Smooth muscle cell (in vitro differentiated cells): ENCODE data around the gene ACOX2. TPM values are rescaled to one million over a fixed set of nuclear protein-coding genes. Genes with fewer than 3 reads are reported as not detected.

Experiments
- DNase-seq: peaks from one replicate; lab custom pipeline; 2025; ENCODE audit not compliant: unreplicated experiment; lab: John Stamatoyannopoulos, UW
- H2AFZ ChIP-seq: fragments of 200-600 bp; sonication (generic); 2 replicates; pipeline ENCODE4 v1.6.0; 2016; ENCODE audit warnings: antibody characterized with exemption, low read depth, mild to moderate bottlenecking
- H3F3A ChIP-seq: fragments of 200-600 bp; sonication (generic); 2 replicates; pipeline ENCODE4 v1.6.0; 2017; ENCODE audit warnings: antibody characterized with exemption, low read depth
- H3K27ac ChIP-seq: fragments of 200-600 bp; sonication (generic); 2 replicates; pipeline ENCODE4 v1.5.1; 2016; ENCODE audit warnings: low read depth, mild to moderate bottlenecking
- H3K27me3 ChIP-seq: fragments of 200-600 bp; sonication (generic); 2 replicates; pipeline ENCODE4 v1.6.1; 2016; ENCODE audit warnings: low read depth, mild to moderate bottlenecking
- H3K36me3 ChIP-seq: fragments of 200-600 bp; sonication (generic); 2 replicates; pipeline ENCODE4 v1.5.1; 2016; ENCODE audit warnings: low read depth
- H3K4me1 ChIP-seq: fragments of 200-600 bp; sonication (generic); 2 replicates; pipeline ENCODE4 v1.5.1; 2016; ENCODE audit warnings: low read depth
- H3K4me2 ChIP-seq: fragments of 200-600 bp; sonication (generic); 2 replicates; pipeline ENCODE4 v1.6.0; 2016; ENCODE audit warnings: mild to moderate bottlenecking
- H3K4me3 ChIP-seq: fragments of 200-600 bp; sonication (generic); 2 replicates; pipeline ENCODE4 v1.5.1; 2016; ENCODE audit warnings: mild to moderate bottlenecking
- H3K79me2 ChIP-seq: fragments of 200-600 bp; sonication (generic); 2 replicates; pipeline ENCODE4 v1.6.0; 2016; ENCODE audit warnings: low read depth, mild to moderate bottlenecking
- H3K9ac ChIP-seq: fragments of 200-600 bp; sonication (generic); 2 replicates; pipeline ENCODE4 v1.6.0; 2016; ENCODE audit warnings: low read depth
- H3K9me3 ChIP-seq: fragments of 200-600 bp; sonication (generic); replicated peaks from 2 replicates; pipeline ENCODE4 v1.5.1; 2016; ENCODE audit warnings: low read depth
- H4K20me1 ChIP-seq: fragments of 200-600 bp; sonication (generic); 2 replicates; pipeline ENCODE4 v1.6.0; 2016; ENCODE audit warnings: low read depth
- WGBS: methylation state at CpG from one replicate; pipeline ENCODE4 v1.1.7; 2016; ENCODE audit warnings: low lambda C conversion rate; 5-methylcytosine and 5-hydroxymethylcytosine counted together
- polyA plus RNA-seq: library from polyadenylated mRNA; unstranded; fragments of >200 nt; fragmentation: Nextera tagmentation; extraction: Ambion mirVana; gene quantifications from 2 replicates; pipeline ENCODE4 v1.2.1, GENCODE V29; 2016
- total RNA-seq: library from RNA; depleted of rRNA; stranded (reverse); fragments of >200 nt; gene quantifications from 2 replicates; pipeline ENCODE4 v1.2.3, GENCODE V29; 2014
- TF ChIP-seq, protein P1 (sequence below): fragments of 200-600 bp; sonication (generic); IDR thresholded peaks from 2 replicates; pipeline ENCODE4 v1.5.1; 2017; ENCODE audit warnings: borderline replicate concordance, mild to moderate bottlenecking, antibody characterized with exemption; ENCODE audit not compliant: insufficient read depth, poor library complexity, severe bottlenecking

ACOX2 gene
- total and polyA plus RNA-seq, 2 experiments from 2014 or later, result 8.5 to 13.2 TPM

GRCh38 chr3:58557491-58557890, 20.5 kb upstream of the ACOX2 start:
- Histone ChIP-seq H3K79me2 (no peaks in the 10 kb centered on the region), H3F3A (no peaks in the 10 kb centered on the region), H2AFZ (no peak overlapping the region), H3K9ac (no peak overlapping the region), H3K36me3 (no peaks in the 10 kb centered on the region), H3K4me2 (no peak overlapping the region), H4K20me1 (no peaks in the 10 kb centered on the region), H3K9me3 (no peaks in the 10 kb centered on the region), H3K4me3 (no peak overlapping the region), H3K4me1 (no peaks in the 10 kb centered on the region), H3K27me3 (no peaks in the 10 kb centered on the region), H3K27ac (no peak overlapping the region)
- 94% methylated on average over 6 of the region's 6 CpGs for WGBS
- no peak for DNase-seq
- TF ChIP-seq, protein P1, sequence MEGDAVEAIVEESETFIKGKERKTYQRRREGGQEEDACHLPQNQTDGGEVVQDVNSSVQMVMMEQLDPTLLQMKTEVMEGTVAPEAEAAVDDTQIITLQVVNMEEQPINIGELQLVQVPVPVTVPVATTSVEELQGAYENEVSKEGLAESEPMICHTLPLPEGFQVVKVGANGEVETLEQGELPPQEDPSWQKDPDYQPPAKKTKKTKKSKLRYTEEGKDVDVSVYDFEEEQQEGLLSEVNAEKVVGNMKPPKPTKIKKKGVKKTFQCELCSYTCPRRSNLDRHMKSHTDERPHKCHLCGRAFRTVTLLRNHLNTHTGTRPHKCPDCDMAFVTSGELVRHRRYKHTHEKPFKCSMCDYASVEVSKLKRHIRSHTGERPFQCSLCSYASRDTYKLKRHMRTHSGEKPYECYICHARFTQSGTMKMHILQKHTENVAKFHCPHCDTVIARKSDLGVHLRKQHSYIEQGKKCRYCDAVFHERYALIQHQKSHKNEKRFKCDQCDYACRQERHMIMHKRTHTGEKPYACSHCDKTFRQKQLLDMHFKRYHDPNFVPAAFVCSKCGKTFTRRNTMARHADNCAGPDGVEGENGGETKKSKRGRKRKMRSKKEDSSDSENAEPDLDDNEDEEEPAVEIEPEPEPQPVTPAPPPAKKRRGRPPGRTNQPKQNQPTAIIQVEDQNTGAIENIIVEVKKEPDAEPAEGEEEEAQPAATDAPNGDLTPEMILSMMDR, result no peak

DNA sequence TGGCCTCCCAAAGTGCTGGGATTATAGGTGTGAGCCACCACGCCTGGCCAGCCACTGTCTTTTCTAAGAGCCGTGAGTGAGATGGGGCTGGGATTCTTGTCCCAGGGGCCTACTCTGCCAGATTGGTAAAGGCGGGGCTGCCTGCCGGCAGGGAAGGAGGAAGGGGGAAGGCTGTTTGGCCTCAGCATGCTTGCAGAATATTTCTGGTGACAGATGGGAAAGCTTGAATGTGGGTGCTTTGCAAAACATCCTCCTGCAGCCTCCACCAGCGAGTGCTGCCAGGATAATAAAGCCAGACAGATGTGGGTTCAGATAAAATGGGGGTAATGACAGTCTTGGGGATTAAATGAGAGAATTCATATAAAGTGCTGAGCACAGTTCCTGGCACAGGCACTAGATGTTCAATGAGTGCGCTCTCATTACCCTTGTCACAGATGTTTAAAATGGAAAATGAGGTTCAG, 19.8 kb upstream of the ACOX2 start:
- H3F3A ChIP-seq, result no peaks in the 10 kb centered on the region
- H2AFZ ChIP-seq, result no peak overlapping the region
- H3K4me2 ChIP-seq, result no peak overlapping the region
- H3K4me1 ChIP-seq, result no peaks in the 10 kb centered on the region
- H3K79me2 ChIP-seq, result no peaks in the 10 kb centered on the region
- peaks cover 2% of the 10 kb centered on the region for H3K9me3 ChIP-seq
- no peak overlapping the region for H3K27ac ChIP-seq
- 64% methylated on average over 6 of the region's 6 CpGs for WGBS
- H3K36me3 ChIP-seq, result no peaks in the 10 kb centered on the region
- no peak overlapping the region for H3K9ac ChIP-seq
- no peaks in the 10 kb centered on the region for H3K27me3 ChIP-seq
- no peaks in the 10 kb centered on the region for H4K20me1 ChIP-seq
- no peak overlapping the region for H3K4me3 ChIP-seq
- TF ChIP-seq, protein P1, result no peak
- DNase-seq, result no peak

- Histone ChIP-seq H3K36me3 (no peaks in the 10 kb centered on the region), H4K20me1 (no peaks in the 10 kb centered on the region), H3K27ac (no peak overlapping the region), H3K27me3 (no peaks in the 10 kb centered on the region), H3K9ac (no peak overlapping the region), H3K4me2 (no peak overlapping the region), H3K79me2 (no peaks in the 10 kb centered on the region), H3K4me3 (no peak overlapping the region), H3K4me1 (no peaks in the 10 kb centered on the region), H2AFZ (no peak overlapping the region), H3K9me3 (peaks cover 7% of the 10 kb centered on the region), H3F3A (no peaks in the 10 kb centered on the region)
- DNase-seq, result no peak
- TF ChIP-seq, protein P1, result no peak
- 94% methylated on average over 5 of the region's 5 CpGs for WGBS
These were observed 19.0 kb upstream of the ACOX2 start for GRCh38 chr3:58556001-58556400.

- Histone ChIP-seq H3K79me2 (no peaks in the 10 kb centered on the region), H4K20me1 (no peaks in the 10 kb centered on the region), H3F3A (no peaks in the 10 kb centered on the region), H3K27ac (no peak overlapping the region), H2AFZ (no peak overlapping the region), H3K27me3 (no peaks in the 10 kb centered on the region), H3K36me3 (no peaks in the 10 kb centered on the region), H3K9me3 (peaks cover 7% of the 10 kb centered on the region), H3K9ac (no peak overlapping the region), H3K4me3 (no peak overlapping the region), H3K4me1 (no peaks in the 10 kb centered on the region), H3K4me2 (no peak overlapping the region)
- WGBS, result 91% methylated on average over 2 of the region's 2 CpGs
- TF ChIP-seq, protein P1, result no peak
- DNase-seq, result no peak
These were observed 18.2 kb upstream of the ACOX2 start for GRCh38 chr3:58555203-58555602.
